NCI-H524 (cell line): ENCODE measurements around the gene PLS1.
"Not testable (repeated sequence)": the region's sequence is repeated elsewhere in the genome, so short reads cannot be mapped to it uniquely, and the experiment has no call there.

Source experiments
- DNase-seq, 2 experiments: peaks; one replicate each; lab custom pipeline; 2025; lab: John Stamatoyannopoulos, UW

Gene PLS1

DNA sequence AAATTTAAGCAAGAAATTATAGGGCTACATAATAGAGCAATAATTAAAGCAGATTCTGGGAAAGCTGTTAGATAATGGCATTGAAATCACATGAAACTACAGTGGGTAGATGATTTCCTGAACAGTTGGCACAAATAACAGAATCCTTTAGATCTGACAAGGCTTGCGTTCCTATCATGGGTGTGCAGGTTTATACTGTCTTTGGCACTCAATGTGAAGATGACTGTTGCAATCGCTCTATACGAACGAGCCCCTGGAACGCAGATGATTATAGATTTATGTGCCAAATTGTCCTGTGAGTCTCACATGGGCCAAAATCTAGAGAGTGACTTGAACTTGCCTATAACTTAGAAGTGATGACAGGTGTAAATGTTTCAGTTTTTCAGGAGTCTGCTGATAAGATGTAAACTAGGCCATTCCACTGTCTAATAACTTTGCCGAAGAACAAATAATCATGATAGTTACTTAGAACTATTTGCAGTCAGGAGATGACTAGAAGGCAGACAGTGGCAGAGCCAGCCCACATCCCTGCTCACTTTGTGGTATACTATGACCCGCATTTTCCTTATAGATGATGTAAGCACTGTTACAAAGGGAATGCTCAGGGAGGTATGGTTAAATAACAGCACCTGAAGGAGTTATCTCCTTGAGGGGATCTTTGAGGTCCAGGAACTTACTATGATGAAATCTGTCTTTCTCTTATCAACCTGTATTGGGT is 97.1 kb downstream of the PLS1 start:
- no peak for DNase-seq

- no peak for DNase-seq
Observed at GRCh38 chr3:142694225-142694624, 98.0 kb downstream of the PLS1 start.

GRCh38 chr3:142705198-142705597 is 109.0 kb downstream of the PLS1 start:
- no peak for DNase-seq

- DNase-seq, result no peak
Observed at GRCh38 chr3:142706321-142707127, 110.3 kb downstream of the PLS1 start.

GRCh38 chr3:142709207-142709606 is 113.0 kb downstream of the PLS1 start:
- no peak for DNase-seq

DNA sequence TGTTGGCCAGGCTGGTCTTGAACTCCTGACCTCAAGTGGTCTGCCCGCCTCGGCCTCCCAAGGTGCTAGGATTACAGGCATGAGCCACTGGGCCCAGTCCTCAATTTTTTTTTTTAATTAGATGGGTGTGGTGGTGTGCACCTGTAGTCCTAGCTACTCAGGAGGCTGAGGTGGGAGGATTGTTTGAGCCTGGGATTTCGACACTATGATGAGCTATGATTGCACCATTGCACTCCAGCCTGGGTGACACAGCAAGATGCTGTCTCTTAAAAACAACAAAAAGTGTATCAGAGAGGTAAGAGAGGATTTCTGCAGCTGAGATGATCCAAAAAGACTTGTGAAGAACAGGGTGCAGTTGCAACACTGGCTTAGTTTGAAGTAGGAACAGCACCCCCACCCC is 118.7 kb downstream of the PLS1 start:
- DNase-seq, result not testable (repeated sequence)

DNA sequence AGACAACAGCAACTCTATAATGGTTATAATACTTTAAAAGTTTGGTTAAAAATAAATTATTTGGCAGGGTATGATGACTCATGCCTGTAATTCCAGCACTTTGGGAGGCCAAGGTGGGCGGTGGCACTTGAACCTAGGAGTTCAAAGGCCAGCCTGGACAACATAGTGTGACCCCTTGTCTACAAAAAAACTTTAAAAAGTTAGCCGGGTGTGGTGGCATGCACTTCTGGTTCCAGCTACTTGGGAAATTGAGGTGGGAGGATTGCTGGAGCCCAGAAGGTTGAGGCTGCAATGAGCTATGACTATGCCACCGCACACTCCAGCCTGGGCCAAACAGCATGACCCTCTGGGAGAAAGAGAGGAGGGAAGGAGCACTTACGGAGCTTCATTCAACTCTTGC is 119.9 kb downstream of the PLS1 start:
- no peak for DNase-seq

GRCh38 chr3:142723665-142723967 is 127.4 kb downstream of the PLS1 start:
- no peak for DNase-seq

DNA sequence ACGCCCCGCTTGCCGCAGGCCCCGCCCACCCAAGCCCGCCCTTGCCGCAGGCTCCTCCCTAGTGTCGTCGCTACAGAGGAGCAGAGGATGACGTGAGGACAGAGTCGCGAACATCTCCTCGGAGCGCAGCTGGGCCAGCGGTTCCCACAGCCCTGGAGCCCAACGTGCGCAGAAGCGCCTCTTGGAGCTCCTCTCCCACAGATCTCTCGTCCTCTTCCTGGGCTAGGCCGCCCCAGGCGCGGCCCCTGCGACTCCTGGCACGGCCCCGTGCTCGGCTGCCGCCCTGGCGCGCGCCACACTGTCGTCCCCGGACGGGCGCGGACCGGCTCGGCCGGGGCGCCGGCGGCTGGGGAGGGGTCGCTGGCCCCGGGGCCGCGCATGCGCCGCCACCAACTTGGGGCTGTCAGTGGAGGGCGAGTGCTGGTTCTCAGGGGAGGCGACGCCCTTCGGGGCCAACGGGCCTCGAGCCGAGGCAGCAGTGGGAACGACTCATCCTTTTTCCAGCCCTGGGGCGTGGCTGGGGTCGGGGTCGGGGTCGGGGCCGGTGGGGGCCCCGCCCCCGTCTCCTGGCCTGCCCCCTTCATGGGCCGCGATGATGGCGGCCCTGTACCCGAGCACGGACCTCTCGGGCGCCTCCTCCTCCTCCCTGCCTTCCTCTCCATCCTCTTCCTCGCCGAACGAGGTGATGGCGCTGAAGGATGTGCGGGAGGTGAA is 127.9 kb downstream of the PLS1 start, which contains the start of gene TRPC1:
Gene TRPC1 (plus strand): TSS at position 67 of the 714 bp plus-strand sequence. CDS start 526 bp downstream, at position 593.
- peak; percentile 66 to 88 for DNase-seq

- peak; percentile 66 to 79 for DNase-seq
Observed at GRCh38 chr3:142724682-142725356, 128.6 kb downstream of the PLS1 start.

DNA sequence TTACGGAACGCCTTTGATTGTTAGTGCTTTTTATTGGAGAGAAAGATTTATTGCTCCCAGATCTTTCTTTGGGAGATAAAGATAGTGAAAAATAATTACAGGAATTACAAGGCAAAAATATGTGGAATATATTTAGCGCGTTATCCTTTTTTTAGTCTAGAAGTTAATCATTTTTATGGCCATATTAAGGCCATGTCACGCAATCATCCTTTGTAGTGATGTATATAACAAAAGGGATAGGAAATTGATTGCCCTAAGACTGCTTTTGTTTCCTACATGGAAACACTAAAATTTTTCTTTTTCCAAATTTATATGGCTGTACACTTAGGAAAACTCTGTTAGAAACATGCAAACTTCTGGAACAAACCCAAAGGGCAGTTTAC is 129.2 kb downstream of the PLS1 start:
- DNase-seq, result no peak

- DNase-seq, result no peak
Observed at GRCh38 chr3:142726017-142726416, 129.8 kb downstream of the PLS1 start.

DNA sequence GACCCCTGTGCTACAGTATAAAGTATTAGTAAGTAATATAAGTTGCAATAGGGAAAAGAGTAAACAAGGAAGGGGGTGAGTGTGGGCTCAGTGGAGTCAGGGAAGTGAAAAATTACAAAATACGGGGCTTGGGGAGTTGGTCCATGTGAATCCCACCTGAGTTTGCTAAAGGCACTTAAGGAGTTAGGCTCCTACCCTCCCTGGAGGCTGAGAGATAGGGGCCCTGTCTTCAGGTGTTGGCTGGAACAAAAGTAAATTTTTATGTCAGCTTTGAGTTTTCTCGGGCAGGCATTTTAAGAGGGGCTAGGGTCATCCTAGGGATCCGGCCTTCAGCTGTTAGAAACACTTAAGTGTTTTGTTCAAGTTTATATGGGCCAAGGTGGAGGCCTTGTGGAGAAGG is 135.9 kb downstream of the PLS1 start:
- DNase-seq, result no peak

DNA sequence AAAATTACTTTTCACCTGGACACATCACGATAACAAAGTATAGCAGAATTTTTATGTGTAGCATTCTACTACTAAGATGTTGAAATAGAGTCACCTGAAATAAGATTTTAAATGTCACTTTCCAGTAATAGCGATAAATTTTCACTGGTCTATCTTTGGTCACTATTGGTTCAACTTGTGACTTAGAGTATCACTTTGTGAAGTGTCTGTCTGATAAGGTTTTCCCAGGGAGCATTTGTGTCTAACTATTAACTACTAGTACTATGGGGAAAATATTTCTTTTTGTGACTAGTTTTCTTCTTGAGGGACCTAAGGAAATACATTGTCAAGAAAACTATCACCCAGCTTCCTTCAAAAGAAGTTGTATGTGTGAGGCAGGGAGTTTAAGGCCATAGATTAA is 138.6 kb downstream of the PLS1 start:
- no peak for DNase-seq

GRCh38 chr3:142735462-142735861 is 139.3 kb downstream of the PLS1 start:
- peak in 1 of 2 experiments; percentile 40 for DNase-seq

DNA sequence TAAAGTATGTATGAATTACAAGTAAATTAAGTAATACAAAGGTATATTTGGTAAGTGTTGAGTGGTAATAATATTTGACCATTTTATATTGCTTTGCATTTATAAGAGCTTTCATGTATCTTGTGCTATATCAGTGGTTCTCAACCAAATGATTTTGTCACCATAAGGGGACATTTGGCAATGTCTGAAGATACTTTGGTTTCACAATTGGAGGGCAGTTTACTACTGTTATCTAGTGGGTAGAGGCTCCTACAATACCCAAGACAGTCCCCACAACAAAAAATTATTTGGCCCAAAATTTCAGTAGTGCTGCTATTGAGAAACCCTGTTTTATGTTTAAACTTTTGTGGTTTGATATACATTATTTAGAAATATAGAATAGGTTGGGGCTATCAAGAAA is 142.2 kb downstream of the PLS1 start:
- no peak for DNase-seq

GRCh38 chr3:142746646-142747045 is 150.5 kb downstream of the PLS1 start:
- no peak for DNase-seq

GRCh38 chr3:142750531-142750930 is 154.3 kb downstream of the PLS1 start:
- not testable (repeated sequence) for DNase-seq

DNA sequence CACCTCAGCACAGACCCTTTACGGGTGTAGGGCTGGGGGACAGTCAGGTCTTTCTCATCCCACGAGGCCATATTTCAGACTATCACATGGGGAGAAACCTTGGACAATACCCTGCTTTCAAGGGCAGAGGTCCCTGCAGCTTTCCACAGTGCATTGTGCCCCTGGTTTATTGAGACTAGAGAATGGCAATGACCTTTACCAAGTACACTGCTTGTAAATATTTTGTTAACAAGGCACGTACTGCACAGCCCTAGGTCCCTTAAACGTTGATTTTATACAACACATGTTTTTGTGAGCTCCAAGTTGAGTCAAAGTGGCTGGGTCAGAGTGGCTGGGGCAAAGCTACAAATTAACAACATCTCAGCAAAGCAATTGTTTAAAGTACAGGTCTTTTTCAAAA is 156.4 kb downstream of the PLS1 start:
- DNase-seq, result not testable (repeated sequence)

- no peak for DNase-seq
Observed at GRCh38 chr3:142754494-142754893, 158.3 kb downstream of the PLS1 start.
